K562 (cell line): Measurements from ENCODE around the gene BAG2. TPM values are rescaled to one million over a fixed set of nuclear protein-coding genes. Genes with fewer than 3 reads are reported as not detected.

ENCODE experiments used
- ARID1B ChIP-seq: fragments of 450-650 bp; IDR thresholded peaks from 2 replicates; pipeline ENCODE4 v1.6.1; 2016; ENCODE audit warnings: antibody characterized with exemption, mild to moderate bottlenecking, inconsistent platforms
- CBFA2T3 ChIP-seq: fragments of 450-650 bp; IDR thresholded peaks from 2 replicates; pipeline ENCODE4 v1.6.1; 2017
- EP300 ChIP-seq: IDR thresholded peaks from 2 replicates; pipeline ENCODE4 v1.6.1; 2012; ENCODE audit warnings: low read length, improper control_type of control experiment
- FOXJ2 ChIP-seq: fragments of 200-800 bp; sonication (Bioruptor generic); IDR thresholded peaks from 2 replicates; pipeline ENCODE4 v1.6.1; 2016; ENCODE audit warnings: missing genetic modification characterization, missing compliant biosample characterization
- GABPB1 ChIP-seq: sonication (generic); formaldehyde crosslinking; IDR thresholded peaks from 2 replicates; pipeline ENCODE4 v1.8.0; 2022; ENCODE audit warnings: mild to moderate bottlenecking, missing genetic modification reagents
- HDAC3 ChIP-seq: fragments of 450-650 bp; IDR thresholded peaks from 2 replicates; pipeline ENCODE4 v1.6.1; 2018; ENCODE audit warnings: borderline replicate concordance, mild to moderate bottlenecking, moderate library complexity; ENCODE audit not compliant: partially characterized antibody
- HSF4 ChIP-seq: fragments of 250-450 bp; sonication (Bioruptor Pico); IDR thresholded peaks from 2 replicates; pipeline ENCODE4 v2.1.2; 2022; ENCODE audit warnings: mild to moderate bottlenecking, moderate library complexity, borderline replicate concordance
- IFI16 ChIP-seq: fragments of 250-450 bp; sonication (Bioruptor Pico); IDR thresholded peaks from 2 replicates; pipeline ENCODE4 v2.1.2; 2022; ENCODE audit warnings: mild to moderate bottlenecking, inconsistent platforms
- JUND ChIP-seq, 2 experiments: IDR thresholded peaks; 2 replicates in 1 of 2; 3 replicates in 1 of 2; pipeline ENCODE4 v1.6.1; 2011; ENCODE audit warnings: borderline replicate concordance in 2 of 2, low read depth in 2 of 2, low read length in 2 of 2, improper control_type of control experiment in 1 of 2, missing biosample characterization in 1 of 2, missing genetic modification characterization in 1 of 2, missing genetic modification reagents in 1 of 2
- KLF10 ChIP-seq: fragments of 250-450 bp; sonication (Bioruptor Pico); IDR thresholded peaks from 2 replicates; pipeline ENCODE4 v1.6.1; 2021; ENCODE audit warnings: matching md5 sums
- MBD1 ChIP-seq: fragments of 250-450 bp; sonication (Bioruptor Pico); IDR thresholded peaks from 2 replicates; pipeline ENCODE4 v1.8.0; 2022; ENCODE audit warnings: inconsistent platforms
- MTA3 ChIP-seq: fragments of 450-650 bp; formaldehyde crosslinking; IDR thresholded peaks from 2 replicates; pipeline ENCODE4 v1.6.1; 2017; ENCODE audit warnings: mild to moderate bottlenecking, borderline replicate concordance
- NR0B1 ChIP-seq: fragments of 450-650 bp; IDR thresholded peaks from one replicate; pipeline ENCODE4 v1.6.1; 2018; ENCODE audit warnings: mild to moderate bottlenecking, moderate library complexity; ENCODE audit not compliant: partially characterized antibody
- SIN3A ChIP-seq, 2 experiments: fragments of 150-350 bp in 1 of 2; IDR thresholded peaks; 2 replicates each; pipeline ENCODE4 v1.6.1; 2011 to 2016; ENCODE audit warnings: borderline replicate concordance in 2 of 2, low read depth in 2 of 2, low read length in 2 of 2, mild to moderate bottlenecking in 2 of 2, moderate library complexity in 2 of 2; ENCODE audit not compliant: control insufficient read depth in 1 of 2
- ZNF717 ChIP-seq: fragments of 250-450 bp; sonication (Bioruptor Pico); IDR thresholded peaks from 2 replicates; pipeline ENCODE4 v1.5.0; 2021
- ZNF764 ChIP-seq: fragments of 250-450 bp; sonication (Bioruptor Pico); IDR thresholded peaks from 2 replicates; pipeline ENCODE4 v1.4.0; 2020; ENCODE audit warnings: low read depth, mild to moderate bottlenecking, moderate library complexity
- polyA plus RNA-seq, 8 experiments: library from polyadenylated mRNA; depleted of rRNA in 4 of 8; stranded (reverse) in 5 of 8; unstranded in 3 of 8; fragments of >200 nt; fragmentation: Nextera tagmentation in 2 of 8; fragmentation: Illumina TruSeq in 1 of 8; extraction: Ambion mirVana in 2 of 8; extraction: Trizol in 1 of 8; gene quantifications; 2 replicates each; pipeline versions ENCODE4 v1.2.1 to v1.2.3, GENCODE V29; 2011 to 2014; ENCODE audit warnings: inconsistent platforms in 1 of 8, missing spikeins in 1 of 8
- total RNA-seq, 7 experiments: library from RNA; depleted of rRNA in 6 of 7; stranded (reverse); fragments of >200 nt in 6 of 7; fragmentation: Illumina TruSeq in 2 of 7; extraction: Trizol in 2 of 7; gene quantifications; 2 replicates each; pipeline versions ENCODE4 v1.2.1 to v1.2.3, GENCODE V29; 2011 to 2021; ENCODE audit warnings: low replicate concordance in 1 of 7
- TF ChIP-seq, protein P1 (sequence below), 3 experiments: fragments of 200-800 bp in 1 of 3; fragments of 250-450 bp in 1 of 3; fragments of 450-650 bp in 1 of 3; sonication (Bioruptor Pico) in 1 of 3; sonication (Bioruptor generic) in 1 of 3; formaldehyde crosslinking in 1 of 3; IDR thresholded peaks; 2 replicates each; pipeline versions ENCODE4 v1.6.1 to v1.8.0; 2016 to 2022; ENCODE audit warnings: mild to moderate bottlenecking in 2 of 3, missing genetic modification characterization in 2 of 3, missing compliant biosample characterization in 1 of 3, moderate library complexity in 1 of 3
- TF ChIP-seq, protein P2 (sequence below): fragments of 450-650 bp; formaldehyde crosslinking; IDR thresholded peaks from 2 replicates; pipeline ENCODE4 v1.4.0; 2022; ENCODE audit warnings: missing genetic modification characterization
- TF ChIP-seq, protein P3 (sequence below): fragments of 250-450 bp; sonication (Bioruptor Pico); IDR thresholded peaks from 2 replicates; pipeline ENCODE4 v1.9.0; 2021; ENCODE audit warnings: mild to moderate bottlenecking

Gene BAG2
- total and polyA plus RNA-seq, 9 of the 15 experiments (the other 6 are each of a cell fraction or from before 2014, with no cell fraction given) = 12.8 to 20.7 (median 17.6) TPM

DNA sequence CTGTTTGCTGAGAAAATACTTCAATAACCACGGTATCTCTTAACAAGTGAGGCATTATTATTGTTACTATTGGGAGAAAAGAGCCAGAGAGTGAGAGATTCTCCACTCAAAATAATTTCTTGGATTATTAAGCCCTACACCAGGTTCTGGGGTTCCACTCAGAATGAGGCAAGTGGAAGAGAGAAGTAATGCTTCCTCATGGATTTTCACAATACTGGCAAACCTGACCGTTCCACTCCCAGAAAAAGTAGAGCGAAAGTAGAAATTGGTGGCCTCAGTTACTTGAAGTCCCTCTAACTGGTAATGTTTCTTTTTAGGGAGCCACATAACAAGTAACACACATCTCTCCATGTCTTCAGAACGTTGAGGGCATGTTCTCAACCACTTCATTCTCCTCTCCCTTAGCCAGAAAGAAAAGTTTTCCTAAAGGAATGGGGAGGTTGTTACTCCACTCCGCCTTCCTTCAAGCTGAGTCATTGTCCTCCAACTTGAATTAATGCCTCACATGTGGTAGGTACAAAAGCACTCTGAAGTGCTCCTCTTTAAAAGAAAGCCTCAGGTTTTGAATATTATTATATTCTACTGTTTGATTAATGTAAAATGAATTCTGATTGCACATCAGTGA lies 1.9 kb downstream of the BAG2 start (continued):
- TF ChIP-seq, protein P1, sequence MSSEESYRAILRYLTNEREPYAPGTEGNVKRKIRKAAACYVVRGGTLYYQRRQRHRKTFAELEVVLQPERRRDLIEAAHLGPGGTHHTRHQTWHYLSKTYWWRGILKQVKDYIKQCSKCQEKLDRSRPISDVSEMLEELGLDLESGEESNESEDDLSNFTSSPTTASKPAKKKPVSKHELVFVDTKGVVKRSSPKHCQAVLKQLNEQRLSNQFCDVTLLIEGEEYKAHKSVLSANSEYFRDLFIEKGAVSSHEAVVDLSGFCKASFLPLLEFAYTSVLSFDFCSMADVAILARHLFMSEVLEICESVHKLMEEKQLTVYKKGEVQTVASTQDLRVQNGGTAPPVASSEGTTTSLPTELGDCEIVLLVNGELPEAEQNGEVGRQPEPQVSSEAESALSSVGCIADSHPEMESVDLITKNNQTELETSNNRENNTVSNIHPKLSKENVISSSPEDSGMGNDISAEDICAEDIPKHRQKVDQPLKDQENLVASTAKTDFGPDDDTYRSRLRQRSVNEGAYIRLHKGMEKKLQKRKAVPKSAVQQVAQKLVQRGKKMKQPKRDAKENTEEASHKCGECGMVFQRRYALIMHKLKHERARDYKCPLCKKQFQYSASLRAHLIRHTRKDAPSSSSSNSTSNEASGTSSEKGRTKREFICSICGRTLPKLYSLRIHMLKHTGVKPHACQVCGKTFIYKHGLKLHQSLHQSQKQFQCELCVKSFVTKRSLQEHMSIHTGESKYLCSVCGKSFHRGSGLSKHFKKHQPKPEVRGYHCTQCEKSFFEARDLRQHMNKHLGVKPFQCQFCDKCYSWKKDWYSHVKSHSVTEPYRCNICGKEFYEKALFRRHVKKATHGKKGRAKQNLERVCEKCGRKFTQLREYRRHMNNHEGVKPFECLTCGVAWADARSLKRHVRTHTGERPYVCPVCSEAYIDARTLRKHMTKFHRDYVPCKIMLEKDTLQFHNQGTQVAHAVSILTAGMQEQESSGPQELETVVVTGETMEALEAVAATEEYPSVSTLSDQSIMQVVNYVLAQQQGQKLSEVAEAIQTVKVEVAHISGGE (CRISPR knock-in tag; IDR thresholded peaks at IDR 0.05) = no peak
- TF ChIP-seq ZNF764 (CRISPR knock-in tag) (no peak), JUND (IDR thresholded peaks at IDR 0.05; ENCODE audit: borderline replicate concordance, low read depth, low read length) (peak; percentile 56; the same call in 1 of the 2 replicates), JUND (tag; IDR thresholded peaks at IDR 0.05; ENCODE audit: borderline replicate concordance, low read depth, low read length) (peak; percentile 48; the same call in 1 of the 3 replicates), FOXJ2 (no peak), EP300 (0 out of 2 replicates have a peak, but pooled peaks have one; percentile 25), CBFA2T3 (no peak), ARID1B (0 out of 2 replicates have a peak, but pooled peaks have one; percentile 25), NR0B1 (no peak), MTA3 (0 out of 2 replicates have a peak, but pooled peaks have one; percentile 29), KLF10 (CRISPR knock-in tag) (no peak), HDAC3 (no peak), MBD1 (CRISPR knock-in tag) (no peak), GABPB1 (CRISPR knock-in tag) (no peak), IFI16 (CRISPR knock-in tag) (no peak), SIN3A (IDR thresholded peaks at IDR 0.05; ENCODE audit: borderline replicate concordance in 2 of 2, control insufficient read depth in 1 of 2, low read depth in 2 of 2, low read length in 2 of 2) (no peak), ZNF717 (CRISPR knock-in tag) (no peak), HSF4 (CRISPR knock-in tag) (no peak)
- TF ChIP-seq, protein P2, sequence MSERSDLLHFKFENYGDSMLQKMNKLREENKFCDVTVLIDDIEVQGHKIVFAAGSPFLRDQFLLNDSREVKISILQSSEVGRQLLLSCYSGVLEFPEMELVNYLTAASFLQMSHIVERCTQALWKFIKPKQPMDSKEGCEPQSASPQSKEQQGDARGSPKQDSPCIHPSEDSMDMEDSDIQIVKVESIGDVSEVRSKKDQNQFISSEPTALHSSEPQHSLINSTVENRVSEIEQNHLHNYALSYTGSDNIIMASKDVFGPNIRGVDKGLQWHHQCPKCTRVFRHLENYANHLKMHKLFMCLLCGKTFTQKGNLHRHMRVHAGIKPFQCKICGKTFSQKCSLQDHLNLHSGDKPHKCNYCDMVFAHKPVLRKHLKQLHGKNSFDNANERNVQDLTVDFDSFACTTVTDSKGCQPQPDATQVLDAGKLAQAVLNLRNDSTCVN (CRISPR knock-in tag) = no peak
- TF ChIP-seq, protein P3, sequence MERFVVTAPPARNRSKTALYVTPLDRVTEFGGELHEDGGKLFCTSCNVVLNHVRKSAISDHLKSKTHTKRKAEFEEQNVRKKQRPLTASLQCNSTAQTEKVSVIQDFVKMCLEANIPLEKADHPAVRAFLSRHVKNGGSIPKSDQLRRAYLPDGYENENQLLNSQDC (CRISPR knock-in tag) = no peak
